H1 (cell line): Measurements from ENCODE around the gene DDC. TPM values are rescaled to one million over a fixed set of nuclear protein-coding genes. Genes with fewer than 3 reads are reported as not detected.
"Not testable (repeated sequence)": the region's sequence is repeated elsewhere in the genome, so short reads cannot be mapped to it uniquely, and the experiment has no call there.

ENCODE experiments used
- CTCF ChIA-PET: fragments of 300-600 bp; sonication (Branson Sonifier 250); formaldehyde crosslinking; loops from one replicate; lab custom pipeline; 2021; ENCODE audit not compliant: partially characterized antibody; lab: Charles Lee
- POLR2A ChIA-PET: fragments of 300-600 bp; sonication (Branson Sonifier 250); formaldehyde crosslinking; loops from one replicate; lab custom pipeline; 2021; ENCODE audit warnings: inconsistent platforms; ENCODE audit not compliant: partially characterized antibody; lab: Charles Lee
- DNase-seq, 2 experiments: peaks; one replicate each; pipeline versions ENCODE4 v3.0.0 to v3.0.0-alpha.2; 2010 to 2022; ENCODE audit warnings: low spot score in 2 of 2, low read depth in 1 of 2, mixed read lengths in 1 of 2
- FAIRE-seq: peaks from 2 replicates; lab custom pipeline; 2011; peaks lifted over from hg19 to GRCh38; lab: Jason Lieb, UNC
- H2AFZ ChIP-seq: 2 replicates; pipeline ENCODE4 v1.8.1; 2012; ENCODE audit warnings: low read length, inconsistent platforms
- H2AK5ac ChIP-seq: 2 replicates; pipeline ENCODE4 v1.6.1; 2013; ENCODE audit warnings: low read depth, low read length
- H2BK120ac ChIP-seq: replicated peaks from 2 replicates; pipeline ENCODE3; 2013; ENCODE audit warnings: low read depth, low read length, inconsistent platforms
- H2BK12ac ChIP-seq: 2 replicates; pipeline ENCODE4 v1.6.1; 2013; ENCODE audit warnings: low read depth, low read length
- H2BK15ac ChIP-seq: 2 replicates; pipeline ENCODE4 v1.6.1; 2013; ENCODE audit warnings: low read length
- H2BK20ac ChIP-seq: 2 replicates; pipeline ENCODE4 v1.6.1; 2013; ENCODE audit warnings: low read length
- H2BK5ac ChIP-seq: 2 replicates; pipeline ENCODE4 v1.6.1; 2013; ENCODE audit warnings: low read depth, low read length
- H3K14ac ChIP-seq: 2 replicates; pipeline ENCODE4 v1.6.1; 2013; ENCODE audit warnings: inconsistent platforms; ENCODE audit not compliant: insufficient read length
- H3K18ac ChIP-seq: 2 replicates; pipeline ENCODE4 v1.6.1; 2013; ENCODE audit warnings: low read length; ENCODE audit errors: extremely low read depth
- H3K23ac ChIP-seq: 2 replicates; pipeline ENCODE4 v1.6.1; 2013; ENCODE audit warnings: inconsistent platforms; ENCODE audit not compliant: insufficient read length
- H3K23me2 ChIP-seq: 2 replicates; pipeline ENCODE4 v1.6.1; 2013; ENCODE audit warnings: low read depth, low read length
- H3K27ac ChIP-seq: 2 replicates; pipeline ENCODE4 v1.6.1; 2011; ENCODE audit warnings: low read depth, low read length, inconsistent platforms
- H3K27me3 ChIP-seq, 4 experiments: replicated peaks in 1 of 4; 1 replicate in 1 of 4; 2 replicates in 3 of 4; pipeline versions ENCODE4 v1.6.1 to v1.8.1; 2011 to 2013; ENCODE audit warnings: low read length in 3 of 4, mild to moderate bottlenecking in 3 of 4, inconsistent platforms in 2 of 4, mixed read lengths in 2 of 4, moderate library complexity in 1 of 4; ENCODE audit not compliant: control insufficient read depth in 3 of 4, insufficient read depth in 3 of 4; ENCODE audit errors: extremely low read depth in 1 of 4
- H3K36me3 ChIP-seq, 4 experiments: 2 replicates each; pipeline versions ENCODE4 v1.6.1 to v1.8.1; 2011 to 2013; ENCODE audit warnings: mild to moderate bottlenecking in 4 of 4, low read length in 3 of 4, moderate library complexity in 2 of 4, control low read depth in 1 of 4, inconsistent platforms in 1 of 4; ENCODE audit not compliant: insufficient read depth in 4 of 4, control insufficient read depth in 2 of 4
- H3K4ac ChIP-seq: replicated peaks from 2 replicates; pipeline ENCODE3; 2013; ENCODE audit warnings: low read length, low read depth, mixed read lengths, inconsistent platforms; ENCODE audit not compliant: insufficient read length
- H3K4me1 ChIP-seq, 4 experiments: replicated peaks in 1 of 4; 1 replicate in 1 of 4; 2 replicates in 3 of 4; pipeline versions ENCODE4 v1.6.1 to v1.8.1; 2011 to 2013; ENCODE audit warnings: low read length in 3 of 4, inconsistent platforms in 2 of 4, mixed read lengths in 1 of 4; ENCODE audit not compliant: insufficient read depth in 4 of 4, control insufficient read depth in 3 of 4
- H3K4me2 ChIP-seq, 2 experiments: 2 replicates each; pipeline versions ENCODE4 v1.6.1 to v1.8.1; 2011 to 2013; ENCODE audit warnings: low read depth in 2 of 2, low read length in 2 of 2, control low read depth in 1 of 2, inconsistent platforms in 1 of 2, mild to moderate bottlenecking in 1 of 2; ENCODE audit not compliant: insufficient read depth in 1 of 2
- H3K4me3 ChIP-seq, 4 experiments: fragments of 200-600, 300-600 bp in 1 of 4; sonication (generic), shearing (Covaris generic), sonication (Bioruptor Twin) in 1 of 4; 2 replicates each; pipeline versions ENCODE4 v1.5.1 to v1.8.1; 2011 to 2016; ENCODE audit warnings: low read length in 4 of 4, low read depth in 3 of 4, control low read depth in 2 of 4, inconsistent platforms in 2 of 4, mild to moderate bottlenecking in 2 of 4, mixed read lengths in 1 of 4, moderate library complexity in 1 of 4; ENCODE audit not compliant: insufficient read depth in 2 of 4; ENCODE audit errors: extremely low read depth in 1 of 4
- H3K56ac ChIP-seq: replicated peaks from 2 replicates; pipeline ENCODE3; 2013; ENCODE audit warnings: low read depth, mild to moderate bottlenecking, mixed read lengths, low read length, inconsistent platforms; ENCODE audit not compliant: insufficient read length
- H3K79me1 ChIP-seq: 2 replicates; pipeline ENCODE4 v1.6.1; 2013; ENCODE audit warnings: low read depth, low read length, control low read depth
- H3K79me2 ChIP-seq, 2 experiments: 2 replicates each; pipeline versions ENCODE4 v1.6.1 to v1.8.1; 2012 to 2013; ENCODE audit warnings: low read length in 2 of 2, mild to moderate bottlenecking in 2 of 2, inconsistent platforms in 1 of 2; ENCODE audit not compliant: insufficient read depth in 2 of 2, control insufficient read depth in 1 of 2
- H3K9ac ChIP-seq, 4 experiments: replicated peaks in 1 of 4; 1 replicate in 1 of 4; 2 replicates in 3 of 4; pipeline versions ENCODE4 v1.6.1 to v1.8.1; 2011 to 2013; ENCODE audit warnings: low read depth in 3 of 4, low read length in 3 of 4, control low read depth in 2 of 4, mild to moderate bottlenecking in 2 of 4, moderate library complexity in 2 of 4, inconsistent platforms in 1 of 4; ENCODE audit errors: extremely low read depth in 1 of 4
- H3K9me3 ChIP-seq, 2 experiments: 2 replicates each; pipeline versions ENCODE4 v1.6.1 to v1.8.1; 2012 to 2013; ENCODE audit warnings: mild to moderate bottlenecking in 2 of 2, moderate library complexity in 2 of 2, control low read depth in 1 of 2, inconsistent platforms in 1 of 2, low read depth in 1 of 2, low read length in 1 of 2, mixed read lengths in 1 of 2; ENCODE audit not compliant: insufficient read depth in 2 of 2
- H4K20me1 ChIP-seq, 2 experiments: replicated peaks in 1 of 2; 2 replicates each; pipeline versions ENCODE3 to v1.8.1; 2011 to 2013; ENCODE audit warnings: inconsistent platforms in 2 of 2, low read length in 2 of 2, mild to moderate bottlenecking in 1 of 2; ENCODE audit not compliant: insufficient read depth in 2 of 2, control insufficient read depth in 1 of 2
- H4K5ac ChIP-seq: 2 replicates; pipeline ENCODE4 v1.6.1; 2013; ENCODE audit warnings: low read length, low read depth, mixed read lengths, inconsistent platforms; ENCODE audit not compliant: insufficient read length
- H4K8ac ChIP-seq: 2 replicates; pipeline ENCODE4 v1.8.0; 2013; ENCODE audit warnings: mild to moderate bottlenecking, moderate library complexity, low read length, inconsistent platforms; ENCODE audit not compliant: insufficient read depth; ENCODE audit errors: extremely low read depth
- H4K91ac ChIP-seq: replicated peaks from 2 replicates; pipeline ENCODE3; 2013; ENCODE audit warnings: low read length, mixed read lengths, inconsistent platforms; ENCODE audit not compliant: insufficient read length
- WGBS, 2 experiments: shearing (Covaris generic) in 1 of 2; methylation state at CpG; one replicate each; pipeline versions ENCODE4 v1.1.6 to v1.1.7; 2013 to 2015; ENCODE audit warnings: low lambda C conversion rate in 2 of 2, mixed read lengths in 2 of 2, inconsistent platforms in 1 of 2, low coverage in 1 of 2, missing lambda C conversion rate in 1 of 2; ENCODE audit not compliant: insufficient replicate concordance in 2 of 2, insufficient coverage in 1 of 2, insufficient read length in 1 of 2; ENCODE audit errors: extremely low coverage in 1 of 2, missing lambda C conversion rate in 1 of 2; 5-methylcytosine and 5-hydroxymethylcytosine counted together
- polyA plus RNA-seq, 7 experiments: library from polyadenylated mRNA; depleted of rRNA in 3 of 7; stranded (reverse) in 5 of 7; unstranded in 2 of 7; fragments of >200 nt in 5 of 7; fragments of 200-250 nt in 2 of 7; gene quantifications; 1 replicate in 5 of 7; 2 replicates in 1 of 7; 4 replicates in 1 of 7; pipeline versions ENCODE4 v1.2.1 to v1.2.3, GENCODE V29; 2011 to 2013; ENCODE audit warnings: missing spikeins in 2 of 7, mixed read lengths in 2 of 7
- total RNA-seq: library from RNA; stranded (reverse); fragmentation: NEBNext Ultra II Directional; extraction: Animal tissue kit (Norgen Biotek cat#: 25700); gene quantifications from 2 replicates; pipeline ENCODE4 v1.2.1, GENCODE V29; 2021

Gene DDC
- total and polyA plus RNA-seq, 2 of the 8 experiments (the other 6 are each of a cell fraction or from before 2014, with no cell fraction given) = 0.05 TPM; not detected in 1

GRCh38 chr7:50458651-50459050 lies 106.6 kb downstream of the DDC start:
- H2BK20ac ChIP-seq, H2AFZ ChIP-seq, H3K36me3 ChIP-seq, H3K9ac ChIP-seq, H3K14ac ChIP-seq, H3K4me2 ChIP-seq, H4K5ac ChIP-seq, H3K27ac ChIP-seq, H2BK120ac ChIP-seq, H3K9me3 ChIP-seq, H3K23ac ChIP-seq, FAIRE-seq, H3K4me3 ChIP-seq, H4K91ac ChIP-seq, H3K27me3 ChIP-seq, H4K8ac ChIP-seq, DNase-seq, H4K20me1 ChIP-seq, H3K79me2 ChIP-seq, H2BK15ac ChIP-seq, CTCF ChIA-PET, H3K56ac ChIP-seq, H3K4me1 ChIP-seq, H3K4ac ChIP-seq, H3K18ac ChIP-seq, H3K79me1 ChIP-seq, POLR2A ChIA-PET, H2BK12ac ChIP-seq, H2BK5ac ChIP-seq, H3K23me2 ChIP-seq, H2AK5ac ChIP-seq: not testable (repeated sequence)
- WGBS, 2 experiments = no CpG with 5 or more reads among the region's 4 CpGs
